Stimulated activated CD4-positive, alpha-beta T cell treated with anti-CD3 and anti-CD28 coated beads, TNF-alpha, amount 100 ng/mL, for 4 hours (primary cell): Measurements from ENCODE around the gene CSNK1E.

Experiments
- DNase-seq, 3 experiments: peaks; one replicate each; pipeline ENCODE4 v3.0.0-alpha.2; 2020; ENCODE audit warnings: low read depth in 3 of 3

The CSNK1E gene

DNA sequence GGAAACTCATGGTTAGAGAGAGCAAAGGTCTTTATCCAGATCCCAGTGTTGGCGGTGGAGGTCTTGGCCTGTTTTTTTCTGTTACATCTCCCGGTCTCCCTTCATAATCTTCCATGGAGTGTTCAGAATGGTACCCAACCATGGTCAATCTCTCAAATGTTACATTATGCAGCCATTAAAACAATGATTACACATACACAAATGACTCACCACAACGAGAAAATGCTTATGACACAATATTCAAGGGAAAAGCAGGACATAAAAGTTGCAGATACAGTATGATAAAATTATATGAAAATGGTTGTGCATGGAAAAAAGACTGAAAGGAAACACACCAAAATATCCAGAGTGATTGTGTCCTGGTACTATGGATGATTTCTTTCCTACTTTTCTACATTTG lies 17.8 kb upstream of the CSNK1E start:
- no peak for DNase-seq

GRCh38 chr22:38327805-38328204 lies 10.6 kb upstream of the CSNK1E start:
- DNase-seq = no peak

- no peak for DNase-seq
These were observed 10.2 kb upstream of the CSNK1E start for GRCh38 chr22:38327396-38327795.

DNA sequence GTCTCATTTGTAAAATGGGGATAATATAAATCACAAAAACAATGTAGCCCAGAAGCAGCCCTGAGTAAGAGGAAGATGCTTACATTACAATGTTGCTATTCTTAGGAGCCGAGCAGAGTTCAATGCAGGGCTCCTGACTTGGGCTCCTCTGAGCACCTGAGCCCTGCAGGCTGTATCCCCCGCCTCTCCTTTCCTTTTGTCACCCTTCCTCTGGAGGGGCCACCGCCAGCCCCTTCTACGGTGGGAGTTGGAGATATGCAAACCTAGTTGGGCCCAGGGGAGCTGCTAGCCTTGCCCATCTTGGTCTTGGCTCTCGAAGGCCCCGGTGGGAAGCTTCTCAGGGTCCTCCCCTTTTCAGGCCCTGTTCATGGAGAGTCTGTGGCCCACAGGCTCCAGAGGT lies 8.4 kb upstream of the CSNK1E start:
- no peak for DNase-seq

DNA sequence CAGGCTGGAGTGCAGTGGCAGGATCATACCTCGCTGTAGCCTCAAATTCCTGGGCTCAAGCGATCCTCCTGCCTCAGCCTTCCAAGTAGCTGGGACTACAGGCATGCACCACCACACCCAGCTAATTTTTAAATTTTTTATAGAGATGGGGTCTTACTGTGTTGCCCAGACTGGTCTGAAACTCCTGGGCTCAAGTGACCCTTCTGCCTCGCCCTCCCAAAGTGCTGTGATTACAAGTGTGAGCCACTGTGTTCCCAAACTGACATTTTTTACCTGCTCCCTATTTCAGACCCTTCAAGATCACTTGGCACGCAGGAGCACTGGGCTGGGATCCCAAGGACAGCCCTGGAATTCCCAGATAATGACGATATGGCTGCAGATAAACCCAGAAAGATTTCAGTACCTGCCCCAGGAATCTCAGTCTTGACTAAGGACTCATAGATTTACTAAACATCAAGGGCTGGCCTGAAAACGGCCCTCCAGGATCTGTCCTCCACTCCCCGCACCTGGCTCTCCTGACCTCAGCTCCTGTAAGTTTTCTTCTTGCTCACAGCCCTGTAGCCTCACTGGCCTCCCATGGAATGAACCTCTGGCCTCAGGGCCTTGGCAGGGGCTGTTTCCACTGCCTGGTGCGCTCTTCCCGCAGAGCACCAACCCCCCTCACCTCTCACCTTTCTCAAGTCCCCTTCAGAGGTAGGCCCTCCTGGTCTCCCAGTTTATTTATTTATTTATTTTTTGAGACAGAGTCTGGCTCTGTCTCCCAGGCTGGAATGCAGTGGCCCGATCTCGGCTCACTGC lies 3.6 kb upstream of the CSNK1E start:
- no peak for DNase-seq

DNA sequence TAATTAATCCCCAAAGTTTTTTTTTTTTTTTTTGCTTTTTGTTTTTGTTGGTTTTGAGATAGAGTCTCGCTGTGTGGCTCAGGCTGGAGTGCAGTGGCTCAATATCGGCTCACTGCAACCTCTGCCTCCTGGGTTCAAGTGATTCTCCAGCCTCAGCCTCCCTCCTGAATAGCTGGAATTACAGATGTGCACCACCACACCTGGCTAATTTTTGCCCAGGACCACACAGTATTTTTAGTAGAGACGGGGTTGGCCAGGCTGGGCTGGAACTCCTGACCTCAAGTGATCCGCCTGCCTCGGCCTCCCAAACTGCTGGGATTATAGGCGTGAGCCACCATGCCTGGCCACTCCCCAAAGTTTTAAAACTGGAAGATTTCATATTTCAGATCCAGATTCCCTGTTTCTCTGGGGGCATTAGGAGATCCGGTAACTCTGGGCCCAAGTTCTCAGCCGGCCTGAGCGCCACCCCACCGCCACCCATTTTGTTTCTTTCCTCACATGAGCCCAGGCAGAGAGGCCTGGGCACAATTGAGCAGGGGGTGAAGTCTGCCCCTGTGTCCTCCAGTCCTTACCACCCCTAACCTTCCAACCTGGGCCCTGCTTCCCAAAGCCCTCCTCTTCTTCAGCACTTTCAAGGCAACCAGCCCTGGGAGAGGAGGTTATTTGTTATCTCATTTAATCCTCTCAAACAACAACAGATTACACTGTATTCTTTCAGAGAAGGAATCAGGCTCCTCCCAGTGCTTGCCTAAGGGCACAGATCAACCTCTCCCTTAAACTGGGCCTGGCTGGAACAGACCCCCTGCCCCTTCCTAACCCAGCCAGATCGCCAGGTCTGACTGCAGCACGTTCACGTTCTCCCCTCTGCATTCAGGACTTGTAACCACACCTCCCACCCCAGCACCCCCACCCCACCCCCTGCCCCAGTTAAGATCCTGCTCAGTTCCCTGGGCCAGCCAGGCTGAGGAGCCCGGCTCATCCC lies 1.9 kb upstream of the CSNK1E start:
- no peak for DNase-seq

GRCh38 chr22:38317995-38318715 lies 922 bp upstream of the CSNK1E start:
- DNase-seq = no peak

- peak; percentile 13 to 41 (median 33) for DNase-seq
These were observed 690 bp downstream of the CSNK1E start for GRCh38 chr22:38316364-38317121.

GRCh38 chr22:38315823-38316363 lies 1.3 kb downstream of the CSNK1E start:
- no peak for DNase-seq

DNA sequence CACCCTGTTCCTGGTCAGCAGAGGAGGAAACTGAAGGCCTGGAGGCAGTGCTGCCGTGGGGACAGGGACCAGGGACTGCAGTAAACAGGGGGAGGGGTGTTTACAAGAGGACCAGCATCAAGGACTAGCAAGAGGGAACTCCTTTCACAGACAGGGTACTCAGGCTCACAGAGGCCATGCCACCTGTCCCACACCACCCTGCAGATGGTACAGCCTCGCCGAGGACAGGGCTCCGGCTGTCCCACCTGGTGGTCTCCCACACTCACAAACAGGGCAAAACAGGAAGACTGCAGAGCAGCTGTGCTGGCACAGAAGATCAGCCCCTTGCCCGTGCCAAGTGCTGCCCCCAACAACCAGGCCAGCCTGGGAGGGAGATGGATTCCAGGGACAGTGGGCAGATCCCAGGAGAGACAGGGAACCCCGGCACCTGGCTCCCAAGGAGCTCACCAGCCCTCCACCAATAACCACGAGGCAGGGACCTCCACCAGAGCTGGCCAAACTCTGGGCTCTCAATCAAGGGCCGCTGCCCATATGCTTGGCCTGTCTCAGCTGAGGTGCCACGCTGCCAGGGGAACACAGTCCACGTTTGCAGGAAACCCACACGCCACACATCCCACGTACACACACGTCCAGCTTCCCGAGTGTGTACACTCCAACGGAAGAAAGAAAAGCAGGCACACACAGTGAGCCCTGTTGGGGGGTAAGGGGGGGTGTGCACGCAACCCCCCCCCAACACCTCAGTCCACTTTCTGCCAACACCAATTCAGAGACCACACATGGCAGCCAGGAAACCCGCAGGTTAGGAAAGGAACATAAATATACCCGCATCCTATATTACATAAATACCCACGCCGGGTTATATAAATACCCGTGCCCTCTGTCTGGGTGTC lies 2.1 kb downstream of the CSNK1E start:
- DNase-seq = no peak

- no peak for DNase-seq
These were observed 2.9 kb downstream of the CSNK1E start for GRCh38 chr22:38314051-38314932.

DNA sequence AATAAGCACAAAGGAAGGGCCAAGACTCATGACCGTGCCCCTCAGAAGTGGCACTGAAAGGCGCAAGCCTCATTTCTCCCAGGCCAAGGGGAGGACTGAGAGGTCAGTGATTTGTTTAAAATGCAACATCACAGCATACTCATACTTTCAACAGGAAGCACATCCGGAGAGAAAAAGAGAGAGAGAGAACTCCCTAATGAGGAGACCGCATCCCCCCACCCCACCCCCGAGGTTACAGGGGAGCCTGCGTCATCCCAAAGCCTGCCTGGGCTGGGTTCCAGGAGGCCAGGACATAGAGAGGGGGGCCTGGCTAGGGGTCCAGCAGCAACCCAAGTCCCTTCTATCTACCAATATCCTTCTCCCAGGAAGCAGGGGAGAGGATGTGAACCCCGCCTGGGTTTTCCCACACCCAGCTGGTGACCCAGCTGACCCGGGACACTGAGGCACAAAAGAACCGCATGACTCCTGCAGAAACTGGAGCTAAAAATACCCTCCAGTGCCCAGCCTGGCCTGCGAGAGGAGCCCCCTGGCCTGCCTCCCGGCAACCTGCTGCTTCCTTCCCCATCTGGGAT lies 3.8 kb downstream of the CSNK1E start:
- DNase-seq = no peak

GRCh38 chr22:38312261-38312800 lies 4.9 kb downstream of the CSNK1E start:
- DNase-seq = no peak

- DNase-seq = no peak
These were observed 6.0 kb downstream of the CSNK1E start for GRCh38 chr22:38311323-38311620.

- no peak for DNase-seq
These were observed 6.5 kb downstream of the CSNK1E start for GRCh38 chr22:38310518-38311322.

DNA sequence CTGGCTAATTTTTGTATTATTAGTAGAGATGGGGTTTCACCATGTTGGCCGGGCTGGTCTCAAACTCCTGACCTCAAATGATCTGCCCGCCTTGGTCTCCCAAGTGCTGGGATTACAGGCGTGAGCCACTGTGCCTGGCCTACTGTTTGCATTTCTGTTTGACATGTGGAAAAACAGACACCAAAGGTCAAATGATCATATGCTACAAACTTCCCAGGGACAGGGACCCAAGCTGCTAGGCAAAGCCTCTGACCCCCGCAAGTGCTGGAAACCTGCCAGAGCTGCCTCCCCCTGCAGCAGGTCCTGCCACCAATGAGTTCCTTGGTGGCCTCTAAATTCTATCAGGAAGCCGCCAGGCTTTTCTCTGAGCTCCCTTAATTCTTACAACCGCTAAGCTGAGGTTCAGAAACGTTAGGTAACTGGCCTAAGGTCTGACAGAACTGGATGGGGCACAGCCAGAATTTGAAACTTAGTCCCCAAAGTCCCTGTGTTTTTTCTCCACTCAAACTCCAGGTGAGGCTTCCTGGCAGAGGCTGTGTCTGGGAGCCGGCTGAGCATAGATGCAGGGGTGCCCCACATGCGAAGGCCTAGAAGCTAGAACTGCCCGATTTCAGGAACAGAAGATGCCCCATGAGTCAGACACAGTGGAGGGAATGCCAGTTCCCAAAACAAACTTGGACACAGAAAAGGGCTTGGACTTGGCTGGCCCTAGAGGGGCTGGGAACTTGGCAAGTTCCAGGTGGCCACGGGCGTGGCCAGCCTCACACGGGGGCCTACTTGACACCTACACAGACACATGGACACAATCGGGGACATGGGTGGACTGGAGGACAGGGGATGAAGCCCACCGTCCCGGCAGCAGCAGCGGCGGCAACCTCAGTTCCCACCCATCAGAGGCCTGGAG lies 7.4 kb downstream of the CSNK1E start:
- no peak for DNase-seq
